Lung (tissue), 12 donors: Measurements from ENCODE around the gene AHNAK. TPM values are rescaled to one million over a fixed set of nuclear protein-coding genes. Genes with fewer than 3 reads are reported as not detected.

ENCODE experiments used
- ATAC-seq: fragments of 200-7000 bp; cut with Tn5 transposase; one replicate; pipeline ENCODE4 v1.9.1; 2020; ENCODE audit warnings: moderate number of reproducible peaks; ENCODE audit not compliant: insufficient read depth, low FRiP score
- DNase-seq, 3 donors: peaks; one replicate each; pipeline ENCODE4 v3.0.0-alpha.2; 2013 to 2017
- H3K27ac ChIP-seq, 2 donors: one replicate each; pipeline ENCODE4 v1.5.1; 2013; ENCODE audit warnings: mild to moderate bottlenecking in 2 of 2, moderate library complexity in 2 of 2, control low read depth in 1 of 2, inconsistent platforms in 1 of 2, low read depth in 1 of 2, low read length in 1 of 2
- H3K27me3 ChIP-seq, 3 donors: one replicate each; pipeline ENCODE4 v1.5.1; 2013; ENCODE audit warnings: low read length in 2 of 3; ENCODE audit not compliant: control insufficient read depth in 3 of 3, insufficient read depth in 3 of 3
- H3K36me3 ChIP-seq, 4 donors: one replicate each; pipeline ENCODE4 v1.5.1; 2013; ENCODE audit warnings: low read length in 4 of 4, mild to moderate bottlenecking in 1 of 4, moderate library complexity in 1 of 4; ENCODE audit not compliant: control insufficient read depth in 4 of 4, insufficient read depth in 4 of 4
- H3K4me1 ChIP-seq, 5 donors: one replicate each; pipeline ENCODE4 v1.5.1; 2013; ENCODE audit warnings: low read length in 5 of 5, mild to moderate bottlenecking in 2 of 5, moderate library complexity in 1 of 5; ENCODE audit not compliant: control insufficient read depth in 5 of 5, insufficient read depth in 5 of 5
- H3K4me3 ChIP-seq: one replicate; pipeline ENCODE4 v1.5.1; 2013; ENCODE audit warnings: mild to moderate bottlenecking, control low read depth, moderate library complexity
- H3K9ac ChIP-seq, 2 donors: one replicate each; pipeline ENCODE4 v1.5.1; 2013; ENCODE audit warnings: low read length in 2 of 2, control low read depth in 1 of 2; ENCODE audit not compliant: insufficient read depth in 1 of 2
- H3K9me3 ChIP-seq, 4 donors: one replicate each; pipeline ENCODE4 v1.5.1; 2013; ENCODE audit warnings: low read length in 3 of 4, mild to moderate bottlenecking in 1 of 4, moderate library complexity in 1 of 4; ENCODE audit not compliant: control insufficient read depth in 4 of 4, insufficient read depth in 3 of 4
- CTCF ChIP-seq: IDR thresholded peaks from 2 replicates; pipeline ENCODE4 v1.5.1; 2012; ENCODE audit warnings: mild to moderate bottlenecking; ENCODE audit errors: control extremely low read depth, extremely low read depth
- WGBS, 2 donors: extraction: QIAGEN DNeasy Blood & Tissue Kit; methylation state at CpG; one replicate each; pipeline ENCODE4 v1.1.7; 2013; 5-methylcytosine and 5-hydroxymethylcytosine counted together
- polyA plus RNA-seq, 2 donors: library from polyadenylated mRNA; stranded (reverse); fragments of 200-250 nt; gene quantifications; one replicate each; pipeline ENCODE4 v1.2.1, GENCODE V29; 2013
- total RNA-seq, 2 donors: library from RNA; depleted of rRNA in 1 of 2; stranded (reverse); fragments of >200 nt in 1 of 2; gene quantifications; one replicate each; pipeline ENCODE4 v1.2.1, GENCODE V29; 2014 to 2021
- donor health status: control.
- donor health status: control.
- donor health status: Bipolar disorder and iron deficiency.
- donor health status: healthy.
- donor health status: DM: yes; HTN: yes; CAD: no.

The AHNAK gene
- total and polyA plus RNA-seq, 4 donors: 66.5 to 707 (median 238) TPM

- Histone ChIP-seq H3K27me3 (no peaks in the 10 kb centered on the region), H3K27ac (no peak overlapping the region), H3K36me3 (no peaks in the 10 kb centered on the region), H3K4me1 (peaks cover 7 to 61% (median 22%) of the 10 kb centered on the region in 5 donors), H3K9ac (no peak overlapping the region), H3K9me3 (no peaks in the 10 kb centered on the region), H3K4me3 (no peak overlapping the region)
- 88 to 90% methylated on average over 10 of the region's 10 CpGs for WGBS, 2 donors
- ATAC-seq (no peak), DNase-seq (no peak)
- TF ChIP-seq CTCF: no peak
These were observed 150.6 kb downstream of the AHNAK start for GRCh38 chr11:62395885-62396551.

- WGBS, 2 donors: 21 to 26% methylated on average over 14 of the region's 14 CpGs
- Histone ChIP-seq H3K27me3 (no peaks in the 10 kb centered on the region), H3K27ac (peak overlapping the region; percentile 34 to 78), H3K4me3 (no peak overlapping the region), H3K36me3 (peaks cover 0 to 2% (median 0%) of the 10 kb centered on the region in 4 donors), H3K9me3 (no peaks in the 10 kb centered on the region), H3K4me1 (peaks cover 7 to 50% (median 16%) of the 10 kb centered on the region in 5 donors), H3K9ac (no peak overlapping the region)
- DNase-seq (peak; percentile 82 to 95 (median 94)), ATAC-seq (peak; percentile 70)
- peak; percentile 75 for TF ChIP-seq CTCF
These were observed 151.6 kb downstream of the AHNAK start for GRCh38 chr11:62394825-62395538.

- H3K36me3 ChIP-seq: peaks cover 0 to 3% (median 0%) of the 10 kb centered on the region in 4 donors
- H3K4me3 ChIP-seq: no peak overlapping the region
- peaks cover 3 to 48% (median 10%) of the 10 kb centered on the region in 5 donors for H3K4me1 ChIP-seq
- WGBS, 2 donors: 55 to 73% methylated on average over 5 of the region's 5 CpGs
- H3K27ac ChIP-seq: no peak overlapping the region
- no peaks in the 10 kb centered on the region for H3K9me3 ChIP-seq
- TF ChIP-seq CTCF: no peak
- ATAC-seq: no peak
- no peaks in the 10 kb centered on the region for H3K27me3 ChIP-seq
- H3K9ac ChIP-seq: no peak overlapping the region
- DNase-seq: no peak
These were observed 152.9 kb downstream of the AHNAK start for GRCh38 chr11:62393735-62394134.
